Psoas muscle (tissue), 8 donors: ENCODE results near the gene CDH18. TPM values are rescaled to one million over a fixed set of nuclear protein-coding genes. Genes with fewer than 3 reads are reported as not detected.

Experiments used
- ATAC-seq, 4 donors: fragments of 200-7000 bp; cut with Tn5 transposase; one replicate each; pipeline ENCODE4 v1.9.1; 2020; ENCODE audit warnings: moderate library complexity in 3 of 4, mild to moderate bottlenecking in 2 of 4
- DNase-seq, 2 donors: peaks; one replicate each; pipeline ENCODE4 v3.0.0-alpha.2; 2020
- H3K27ac ChIP-seq: fragments of 200-600 bp; one replicate; pipeline ENCODE4 v1.8.0; 2022
- H3K27me3 ChIP-seq, 3 donors: fragments of 200-600 bp in 1 of 3; one replicate each; pipeline versions ENCODE4 v1.6.1 to v1.8.0; 2013 to 2022; ENCODE audit warnings: low read length in 2 of 3, mild to moderate bottlenecking in 2 of 3, moderate library complexity in 1 of 3; ENCODE audit not compliant: insufficient read depth in 3 of 3
- H3K36me3 ChIP-seq, 2 donors: fragments of 200-600 bp in 1 of 2; one replicate each; pipeline versions ENCODE4 v1.6.1 to v1.8.0; 2013 to 2022; ENCODE audit warnings: low read depth in 1 of 2, mild to moderate bottlenecking in 1 of 2, moderate library complexity in 1 of 2; ENCODE audit not compliant: insufficient read depth in 1 of 2
- H3K4me1 ChIP-seq: fragments of 200-600 bp; one replicate; pipeline ENCODE4 v1.8.0; 2022
- H3K4me3 ChIP-seq: fragments of 200-600 bp; one replicate; pipeline ENCODE4 v1.8.0; 2022; ENCODE audit warnings: mild to moderate bottlenecking
- H3K9me3 ChIP-seq: fragments of 200-600 bp; one replicate; pipeline ENCODE4 v1.8.0; 2022
- WGBS, 3 donors: extraction: QIAGEN DNeasy Blood & Tissue Kit; methylation state at CpG; one replicate each; pipeline versions ENCODE4 v1.1.6 to v1.1.7; 2013; 5-methylcytosine and 5-hydroxymethylcytosine counted together
- intact Hi-C, 2 donors: fragments of 100-400 bp; cut with DNase I; formaldehyde crosslinking; loops; one replicate each; pipeline versions ENCODE4 v1.11.0 to v1.14.2; 2022
- polyA plus RNA-seq, 3 donors: library from polyadenylated mRNA; stranded (reverse); fragments of 200-250 nt; gene quantifications; one replicate each; pipeline ENCODE4 v1.2.3, GENCODE V29; 2013
- total RNA-seq, 4 donors: library from RNA; stranded (reverse); fragmentation: NEBNext Ultra II Directional in 2 of 4; extraction: Animal tissue kit (Norgen Biotek cat#: 25700) in 2 of 4; gene quantifications; one replicate each; pipeline versions ENCODE4 v1.2.1 to v1.2.4, GENCODE V29; 2021 to 2023
- TF ChIP-seq, protein P1 (sequence below): fragments of 200-600 bp; IDR thresholded peaks from one replicate; pipeline ENCODE4 v1.8.0; 2022; ENCODE audit warnings: antibody characterized with exemption
- donor health status: healthy with polysubstance abuse.
- donor health status: DM: no; HTN: no; CAD: no; lungs with moderate emphysema.
- donor health status: Bipolar disorder and iron deficiency.
- donor health status: healthy.
- donor health status: DM: yes; HTN: yes; CAD: no.
- donor health status: DM: no; HTN: no; CAD: no.
- donor health status: DM: no; HTN: no; CAD: no.
- donor health status: DM: yes; HTN: yes; CAD: no.

CDH18 gene
- total and polyA plus RNA-seq, 7 donors = 0.03 TPM; not detected in 5

DNA sequence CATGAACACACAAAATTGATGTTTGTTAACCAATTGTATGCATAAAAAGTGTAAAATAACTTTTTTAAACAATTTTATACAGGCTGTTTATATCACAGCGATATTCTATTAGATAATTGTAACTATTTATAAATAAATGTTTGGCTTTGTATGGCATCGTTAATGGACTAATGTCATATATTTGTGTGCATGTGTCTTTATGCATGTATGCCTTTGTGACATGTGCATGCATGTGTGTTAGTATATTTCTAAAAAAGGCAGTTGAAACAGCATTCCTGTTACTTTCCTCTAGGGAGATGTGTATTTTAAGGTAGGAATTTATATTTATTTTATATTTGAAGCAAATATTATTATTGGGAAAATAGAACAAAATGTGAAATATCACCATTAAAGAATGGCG is 268.9 kb downstream of the CDH18 start:
- H3K27me3 ChIP-seq = no peaks in the 10 kb centered on the region
- intact Hi-C loops = no loop called here
- H3K27ac ChIP-seq = no peak overlapping the region
- no peak for ATAC-seq
- H3K4me1 ChIP-seq = no peaks in the 10 kb centered on the region
- no peak for DNase-seq
- no peaks in the 10 kb centered on the region for H3K36me3 ChIP-seq
- 60 to 63% (median 61%) methylated on average over 3 of the region's 3 CpGs for WGBS, 3 donors
- H3K9me3 ChIP-seq = no peaks in the 10 kb centered on the region
- no peak overlapping the region for H3K4me3 ChIP-seq
- TF ChIP-seq, protein P1, sequence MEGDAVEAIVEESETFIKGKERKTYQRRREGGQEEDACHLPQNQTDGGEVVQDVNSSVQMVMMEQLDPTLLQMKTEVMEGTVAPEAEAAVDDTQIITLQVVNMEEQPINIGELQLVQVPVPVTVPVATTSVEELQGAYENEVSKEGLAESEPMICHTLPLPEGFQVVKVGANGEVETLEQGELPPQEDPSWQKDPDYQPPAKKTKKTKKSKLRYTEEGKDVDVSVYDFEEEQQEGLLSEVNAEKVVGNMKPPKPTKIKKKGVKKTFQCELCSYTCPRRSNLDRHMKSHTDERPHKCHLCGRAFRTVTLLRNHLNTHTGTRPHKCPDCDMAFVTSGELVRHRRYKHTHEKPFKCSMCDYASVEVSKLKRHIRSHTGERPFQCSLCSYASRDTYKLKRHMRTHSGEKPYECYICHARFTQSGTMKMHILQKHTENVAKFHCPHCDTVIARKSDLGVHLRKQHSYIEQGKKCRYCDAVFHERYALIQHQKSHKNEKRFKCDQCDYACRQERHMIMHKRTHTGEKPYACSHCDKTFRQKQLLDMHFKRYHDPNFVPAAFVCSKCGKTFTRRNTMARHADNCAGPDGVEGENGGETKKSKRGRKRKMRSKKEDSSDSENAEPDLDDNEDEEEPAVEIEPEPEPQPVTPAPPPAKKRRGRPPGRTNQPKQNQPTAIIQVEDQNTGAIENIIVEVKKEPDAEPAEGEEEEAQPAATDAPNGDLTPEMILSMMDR = no peak

DNA sequence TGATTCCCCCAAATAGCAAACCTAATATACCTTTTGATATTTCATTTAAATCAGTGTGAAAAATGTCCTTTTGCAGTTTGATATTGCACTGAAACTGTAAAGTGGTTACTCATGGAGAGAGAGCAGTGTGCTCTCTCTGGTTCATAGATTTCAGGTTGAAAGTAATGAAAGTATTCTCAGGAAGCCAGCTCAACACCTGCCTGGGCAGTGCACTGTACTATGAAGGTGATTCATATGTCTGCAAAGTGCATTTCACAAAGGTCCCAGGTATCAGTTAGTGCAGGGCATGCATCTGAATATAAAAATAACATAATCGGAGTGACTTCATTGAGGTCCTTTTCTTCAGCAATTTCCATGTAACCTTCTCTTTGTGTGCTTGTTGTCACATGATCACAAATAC is 274.3 kb downstream of the CDH18 start:
- WGBS, 3 donors = 83 to 92% (median 89%) methylated on average over 1 of the region's 1 CpG
- no peaks in the 10 kb centered on the region for H3K27me3 ChIP-seq
- no peaks in the 10 kb centered on the region for H3K9me3 ChIP-seq
- H3K36me3 ChIP-seq = no peaks in the 10 kb centered on the region
- TF ChIP-seq, protein P1 = no peak
- DNase-seq = no peak
- no peak for ATAC-seq
- H3K4me1 ChIP-seq = no peaks in the 10 kb centered on the region
- no peak overlapping the region for H3K27ac ChIP-seq
- H3K4me3 ChIP-seq = no peak overlapping the region
- intact Hi-C loops = no loop called here

DNA sequence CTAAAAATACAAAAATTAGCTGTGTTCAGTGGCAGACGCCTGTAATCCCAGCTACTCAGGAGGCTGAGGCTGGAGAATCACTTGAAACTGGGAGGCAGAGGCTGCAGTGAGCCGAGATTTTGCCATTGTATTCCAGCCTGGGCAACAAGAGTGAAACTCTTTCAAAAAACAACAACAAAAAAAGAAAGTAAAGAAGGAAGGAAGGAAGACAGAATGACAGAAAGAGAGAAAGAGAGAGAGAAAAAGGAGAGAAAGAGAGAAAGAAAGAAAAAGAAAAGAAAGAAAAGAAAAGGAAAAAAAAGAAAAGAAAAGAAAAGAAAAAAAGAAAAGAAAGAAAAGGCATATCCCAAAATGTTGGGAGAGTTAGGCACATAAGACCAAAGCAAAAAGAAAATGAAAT is 278.6 kb downstream of the CDH18 start:
- Histone ChIP-seq H3K4me1 (no peaks in the 10 kb centered on the region), H3K36me3 (no peaks in the 10 kb centered on the region), H3K27ac (no peak overlapping the region), H3K27me3 (no peaks in the 10 kb centered on the region), H3K9me3 (no peaks in the 10 kb centered on the region), H3K4me3 (no peak overlapping the region)
- TF ChIP-seq, protein P1 = no peak
- WGBS, 3 donors = 91 to 93% (median 91%) methylated on average over 2 of the region's 2 CpGs
- DNase-seq (no peak), ATAC-seq (no peak)
- intact Hi-C loops = no loop called here

DNA sequence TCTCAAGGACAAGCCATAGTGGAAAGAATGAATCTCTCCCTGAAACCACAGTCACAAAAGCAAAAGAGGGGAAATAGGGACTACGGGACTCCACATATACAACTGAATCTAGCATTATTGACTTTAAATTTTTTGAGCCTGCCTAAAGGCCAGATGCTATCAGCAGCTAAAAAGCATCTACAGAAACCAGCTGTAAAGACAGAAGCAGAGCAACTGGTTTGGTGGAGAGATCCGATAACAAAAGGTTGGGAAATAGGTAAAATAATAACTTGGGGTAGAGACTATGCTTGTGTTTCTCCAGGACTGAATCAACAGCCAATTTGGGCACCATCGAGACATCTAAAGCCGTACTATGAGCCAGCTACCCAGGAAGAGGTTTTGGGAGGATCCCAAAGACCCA is 281.2 kb downstream of the CDH18 start:
- no peaks in the 10 kb centered on the region for H3K27me3 ChIP-seq
- intact Hi-C loops = no loop called here
- H3K9me3 ChIP-seq = no peaks in the 10 kb centered on the region
- H3K4me1 ChIP-seq = no peaks in the 10 kb centered on the region
- TF ChIP-seq, protein P1 = no peak
- no peak overlapping the region for H3K4me3 ChIP-seq
- ATAC-seq = no peak
- no peak overlapping the region for H3K27ac ChIP-seq
- WGBS, 3 donors = 87 to 93% (median 90%) methylated on average over 4 of the region's 4 CpGs
- no peak for DNase-seq
- H3K36me3 ChIP-seq = no peaks in the 10 kb centered on the region

DNA sequence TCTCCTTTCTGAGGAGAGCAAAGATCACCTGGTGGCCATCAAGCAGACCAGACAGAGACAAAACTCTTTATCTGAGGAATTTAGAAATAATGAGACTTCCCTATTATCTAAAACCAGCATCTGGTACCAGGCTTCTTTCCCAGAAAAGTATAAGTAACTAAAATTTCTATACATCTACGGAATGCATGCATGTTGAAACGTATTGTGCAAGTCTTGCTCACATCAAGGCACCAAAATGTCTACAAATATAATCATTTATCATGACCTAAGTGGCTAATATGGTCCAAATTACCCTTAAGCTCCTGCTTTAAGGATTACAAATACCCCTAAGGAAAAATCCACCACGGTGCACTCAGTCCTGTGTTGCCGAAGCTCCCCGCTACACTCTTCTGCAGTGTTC is 286.3 kb downstream of the CDH18 start:
- DNase-seq = no peak
- no peaks in the 10 kb centered on the region for H3K27me3 ChIP-seq
- no peak overlapping the region for H3K4me3 ChIP-seq
- 91 to 93% (median 92%) methylated on average over 5 of the region's 5 CpGs for WGBS, 3 donors
- ATAC-seq = no peak
- intact Hi-C loops = no loop called here
- TF ChIP-seq, protein P1 = no peak
- H3K36me3 ChIP-seq = no peaks in the 10 kb centered on the region
- no peaks in the 10 kb centered on the region for H3K4me1 ChIP-seq
- no peak overlapping the region for H3K27ac ChIP-seq
- no peaks in the 10 kb centered on the region for H3K9me3 ChIP-seq
